Inflammatory macrophage treated with lipopolysaccharide for 1 hour (primary cell): ENCODE measurements around the gene LY6G5C.
"Not testable (repeated sequence)": the region's sequence is repeated elsewhere in the genome, so short reads cannot be mapped to it uniquely, and the experiment has no call there.

ENCODE experiments used
- DNase-seq, 2 donors: peaks; one replicate each; pipeline ENCODE4 v3.0.0-alpha.2; 2020 to 2022

LY6G5C gene

GRCh38 chr6:31715022-31715958, 34.4 kb upstream of the LY6G5C start, which contains the start of gene LY6G6D:
TSS of gene LY6G6D (plus strand) at chr6:31715348. CDS start at chr6:31715356, 8 bp downstream.
- DNase-seq: no peak

- DNase-seq: no peak
Measured at GRCh38 chr6:31713991-31714684, 33.3 kb upstream of the LY6G5C start.

GRCh38 chr6:31713465-31713864, 32.6 kb upstream of the LY6G5C start:
- DNase-seq: no peak

GRCh38 chr6:31712296-31712695, 31.4 kb upstream of the LY6G5C start:
- DNase-seq: no peak

DNA sequence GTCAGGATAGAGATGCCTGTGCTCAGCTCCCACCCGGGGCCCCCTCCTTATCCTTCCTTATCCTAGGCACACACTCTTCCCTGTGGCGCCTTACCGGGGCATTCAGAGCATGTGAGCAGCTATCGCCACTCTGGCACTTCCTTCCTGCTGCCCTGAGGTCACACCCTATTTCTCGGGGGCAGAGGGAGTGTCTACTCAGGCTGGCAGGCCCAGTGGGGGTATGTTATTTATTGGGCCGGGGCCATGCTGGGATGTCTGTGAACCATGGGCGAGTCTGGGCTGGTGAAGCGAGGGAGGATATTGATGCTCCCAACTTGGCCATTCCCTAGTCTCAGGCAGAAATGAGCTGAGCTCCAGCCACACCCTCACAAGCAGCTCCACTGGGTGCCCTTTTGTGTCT, 30.4 kb upstream of the LY6G5C start:
- DNase-seq: peak; percentile 30 to 32

GRCh38 chr6:31710523-31711219, 29.8 kb upstream of the LY6G5C start:
- no peak for DNase-seq

GRCh38 chr6:31709157-31709556, 28.3 kb upstream of the LY6G5C start:
- not testable (repeated sequence) for DNase-seq

DNA sequence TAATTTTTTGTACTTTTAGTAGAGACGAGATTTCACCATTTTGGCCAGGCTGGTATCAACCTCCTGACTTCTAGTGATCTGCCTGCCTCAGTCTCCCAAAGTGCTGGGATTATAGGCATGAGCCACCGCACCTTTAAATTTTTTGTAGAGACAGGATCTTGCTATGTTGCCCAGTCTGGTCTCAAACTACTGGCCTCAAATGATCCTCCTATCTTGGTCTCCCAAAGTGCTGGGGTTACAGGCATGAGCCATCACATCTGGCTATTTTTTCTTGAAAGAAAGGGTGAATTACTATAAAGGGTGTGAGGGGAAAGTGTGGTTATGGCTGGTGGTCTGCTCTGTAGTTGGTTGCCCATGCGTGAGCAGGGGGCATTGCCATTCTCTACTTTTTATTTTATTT, 27.4 kb upstream of the LY6G5C start:
- DNase-seq: no peak

- DNase-seq: no peak
Measured at GRCh38 chr6:31707701-31708100, 26.8 kb upstream of the LY6G5C start.

- DNase-seq: no peak
Measured at GRCh38 chr6:31706599-31706998, 25.7 kb upstream of the LY6G5C start, which contains the start of gene LY6G6F. TSS of gene LY6G6F (plus strand) at chr6:31706866. CDS start at chr6:31706907, 41 bp downstream.

- no peak for DNase-seq
Measured at GRCh38 chr6:31705931-31706330, 25.1 kb upstream of the LY6G5C start.

- DNase-seq: peak; percentile 97 to 99
Measured at GRCh38 chr6:31702819-31703716, 22.2 kb upstream of the LY6G5C start, which contains the start of gene ABHD16A. TSS of gene ABHD16A (minus strand) at chr6:31703324. CDS start at chr6:31703281, 43 bp downstream.

- no peak for DNase-seq
Measured at GRCh38 chr6:31702405-31702818, 21.5 kb upstream of the LY6G5C start.

GRCh38 chr6:31701666-31702404, 21.0 kb upstream of the LY6G5C start:
- peak in 1 of 2 donors; percentile 32 for DNase-seq

DNA sequence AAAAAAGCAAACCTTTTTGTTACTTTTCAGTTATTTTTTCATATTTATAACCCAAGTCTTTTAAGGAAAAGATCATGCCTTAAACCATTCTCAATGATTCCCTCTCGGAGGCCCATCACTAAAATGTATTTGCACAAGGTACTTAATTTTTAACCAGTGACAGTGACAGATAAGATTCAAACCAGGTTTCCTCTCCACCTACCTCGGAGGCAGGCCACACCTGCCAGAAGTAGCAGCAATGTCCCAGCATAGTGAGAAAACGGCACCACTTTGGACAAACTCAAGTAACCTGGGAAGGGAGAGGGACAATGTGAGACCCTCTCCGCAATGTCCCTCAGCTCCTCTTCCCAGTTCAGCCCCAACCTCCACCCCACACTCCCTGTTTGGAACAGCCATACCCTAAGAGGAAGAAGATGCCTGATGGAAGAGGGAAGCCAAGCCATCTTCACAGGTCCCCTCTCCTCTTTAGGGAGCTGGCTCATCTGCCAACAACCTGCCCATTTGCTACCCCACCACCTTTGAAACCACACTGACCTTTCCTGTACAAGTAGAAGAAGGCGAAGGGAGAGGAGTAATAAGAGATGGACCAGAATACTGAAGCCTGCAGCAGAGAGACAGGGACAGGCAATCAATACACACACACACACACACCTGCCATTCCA, 20.0 kb upstream of the LY6G5C start:
- DNase-seq: no peak

- no peak for DNase-seq
Measured at GRCh38 chr6:31697555-31697954, 16.7 kb upstream of the LY6G5C start.

GRCh38 chr6:31693535-31693934, 12.7 kb upstream of the LY6G5C start:
- no peak for DNase-seq

DNA sequence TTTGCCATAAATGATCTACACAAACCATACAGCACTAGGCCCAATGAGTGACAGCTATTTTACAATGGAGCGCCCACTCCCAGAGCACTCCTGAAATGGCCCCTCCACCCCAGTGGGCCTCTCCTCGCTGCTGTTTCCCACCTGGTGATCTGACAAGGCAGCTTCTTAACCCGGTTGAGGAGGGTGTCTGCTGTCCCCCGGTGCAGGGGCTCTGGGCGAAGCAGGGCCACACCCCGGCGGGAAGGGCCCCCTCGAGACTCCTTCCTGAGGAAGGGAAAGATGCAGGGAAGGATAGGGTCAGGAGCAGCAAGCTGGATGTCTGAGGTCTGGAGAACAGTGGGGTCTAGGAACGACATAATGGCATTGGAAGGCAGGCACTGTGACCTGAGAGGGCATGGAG, 12.0 kb upstream of the LY6G5C start:
- DNase-seq: no peak

GRCh38 chr6:31692353-31692752, 11.5 kb upstream of the LY6G5C start:
- no peak for DNase-seq

GRCh38 chr6:31691564-31692108, 10.8 kb upstream of the LY6G5C start:
- DNase-seq: no peak
